DLD1 (cell line): ENCODE results near the gene OTOG.

Experiments
- in situ Hi-C: cut with HindIII; loops from 2 replicates; pipeline ENCODE4 v1.10.0; 2017; ENCODE audit warnings: low sequenced_read_pairs

The OTOG gene

DNA sequence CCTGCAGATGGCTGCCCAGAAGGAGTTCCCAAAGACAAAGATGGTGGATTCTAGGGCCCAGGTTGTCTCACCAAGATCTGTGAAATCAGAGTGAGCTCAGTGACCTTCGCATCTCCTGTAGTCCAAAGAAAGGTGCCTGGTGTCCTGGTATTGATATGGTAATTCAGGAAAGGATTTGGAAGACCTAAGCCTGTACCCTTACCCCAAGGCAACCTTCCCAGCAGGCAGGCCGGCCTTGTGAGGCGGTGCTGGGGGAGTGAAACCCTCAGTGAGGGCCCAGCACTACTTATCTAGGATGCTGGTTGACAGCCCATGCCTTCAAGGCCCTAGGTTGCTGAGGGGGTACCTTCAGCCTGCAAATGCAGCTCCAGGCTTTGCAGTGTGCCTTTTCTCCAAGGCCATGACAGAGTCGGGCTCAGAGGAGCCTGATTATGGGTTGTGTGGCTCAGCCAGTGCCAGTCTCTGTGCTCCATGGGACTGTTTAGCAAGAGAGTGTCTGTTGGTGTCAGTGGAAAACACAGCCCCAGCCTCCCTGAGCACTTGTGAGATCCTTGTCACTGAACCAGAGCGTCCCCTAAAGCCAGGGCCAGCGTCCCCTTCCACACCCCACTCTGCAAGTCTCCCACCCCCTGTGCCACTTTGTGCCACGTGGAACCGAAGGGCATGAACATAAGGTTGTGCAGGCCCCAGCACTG, 99.5 kb downstream of the OTOG start:
- in situ Hi-C loops = no loop called here

DNA sequence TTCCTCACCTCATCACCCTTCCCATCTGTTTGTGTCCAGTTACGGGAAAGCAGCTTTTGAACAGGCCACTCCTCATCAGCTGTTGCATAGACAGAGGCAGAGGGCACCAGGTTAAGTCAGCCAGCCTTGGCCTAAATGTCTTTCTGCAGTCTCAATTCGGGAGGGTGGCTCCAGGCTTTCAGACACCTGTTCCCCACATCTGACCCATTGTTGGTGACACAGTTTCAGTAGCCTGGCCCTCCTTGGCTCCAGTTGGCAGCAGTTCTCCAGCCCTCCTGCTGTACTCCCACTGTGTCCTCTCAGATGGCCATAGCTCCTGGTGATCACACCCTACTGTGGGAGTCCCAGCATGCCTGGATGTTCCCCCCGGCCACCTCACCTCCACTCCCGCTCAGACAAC, 101.5 kb downstream of the OTOG start:
- in situ Hi-C loops = no loop called here

DNA sequence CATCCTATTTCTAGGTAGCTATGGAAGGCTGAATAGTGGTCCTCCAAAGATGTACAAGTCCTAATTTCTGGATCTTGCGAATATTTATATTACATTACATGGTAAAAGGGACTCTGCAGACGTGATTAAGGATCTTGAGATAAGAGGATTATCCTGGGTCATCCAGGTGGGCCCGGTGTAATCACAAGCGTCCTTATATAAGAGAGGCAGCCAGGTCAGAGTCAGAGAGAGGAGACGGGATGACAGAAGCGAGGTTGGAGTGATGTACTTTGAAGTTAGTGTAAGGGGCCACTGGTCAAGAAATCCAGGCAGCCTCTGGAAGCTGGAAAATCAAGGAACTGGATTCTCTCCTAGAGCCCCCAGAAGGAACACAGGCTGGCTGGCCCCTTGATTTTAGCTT, 102.2 kb downstream of the OTOG start:
- in situ Hi-C loops = no loop called here

DNA sequence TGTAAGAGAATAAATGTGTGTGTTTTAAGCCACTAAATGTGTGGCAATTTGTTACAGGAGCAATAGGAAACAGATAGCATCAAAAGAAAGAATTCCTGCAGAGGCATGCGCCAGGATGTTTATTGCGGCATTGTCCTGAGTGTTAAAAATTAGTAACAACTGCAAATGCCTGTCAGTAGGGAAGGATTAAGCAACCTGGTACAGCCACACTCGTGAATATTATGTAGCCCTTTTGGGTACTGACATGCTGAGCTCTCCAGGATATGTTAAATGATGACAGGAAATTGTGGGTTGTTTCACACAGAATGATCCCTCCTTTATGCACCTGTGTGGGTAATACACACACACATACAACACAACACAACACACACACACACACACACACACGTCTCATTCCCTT, 102.6 kb downstream of the OTOG start:
- in situ Hi-C loops = loop anchor here (5.0 kb wide), 1 partner anchor 68 kb away; the partner anchor contains the start of gene MYOD1

DNA sequence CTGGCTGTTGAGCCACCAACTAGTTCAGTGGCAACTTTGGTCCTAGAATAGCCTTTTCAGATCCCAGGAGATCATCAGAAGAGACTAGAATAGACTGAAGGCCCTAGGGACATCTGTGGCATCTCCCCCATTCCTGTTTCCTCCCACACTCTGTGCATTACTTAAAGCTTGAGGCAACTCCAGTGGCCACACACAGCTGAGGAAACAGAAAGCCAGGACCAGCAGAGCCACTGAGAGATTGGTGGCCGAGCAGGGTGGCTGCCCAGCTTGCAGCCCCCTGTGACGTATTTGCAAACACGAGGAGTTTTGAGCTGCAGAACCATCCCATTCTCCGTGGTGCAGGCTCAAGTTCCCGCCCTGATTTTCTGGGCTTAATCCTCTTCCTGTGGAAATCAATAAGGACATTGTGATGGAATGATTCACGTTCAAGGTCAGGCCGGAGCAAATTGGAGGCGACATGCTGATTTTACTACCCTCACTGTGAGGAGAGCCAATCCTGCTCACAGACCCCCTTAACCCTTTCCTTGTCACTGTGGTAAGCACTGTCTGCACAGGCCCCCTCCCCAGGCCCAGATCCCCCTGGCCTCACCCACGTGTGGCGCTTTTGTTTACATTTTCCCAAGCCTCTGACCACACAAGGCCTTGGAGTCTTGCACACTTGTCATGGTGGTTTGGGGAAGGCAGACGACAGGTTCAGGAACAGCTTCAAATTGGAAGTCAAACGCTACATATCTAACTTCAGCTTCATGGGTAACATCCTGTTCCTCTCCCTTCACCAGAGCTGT, 103.3 kb downstream of the OTOG start:
- in situ Hi-C loops = loop anchor here (5.0 kb wide), 1 partner anchor 67 kb away; the partner anchor contains the start of gene MYOD1

DNA sequence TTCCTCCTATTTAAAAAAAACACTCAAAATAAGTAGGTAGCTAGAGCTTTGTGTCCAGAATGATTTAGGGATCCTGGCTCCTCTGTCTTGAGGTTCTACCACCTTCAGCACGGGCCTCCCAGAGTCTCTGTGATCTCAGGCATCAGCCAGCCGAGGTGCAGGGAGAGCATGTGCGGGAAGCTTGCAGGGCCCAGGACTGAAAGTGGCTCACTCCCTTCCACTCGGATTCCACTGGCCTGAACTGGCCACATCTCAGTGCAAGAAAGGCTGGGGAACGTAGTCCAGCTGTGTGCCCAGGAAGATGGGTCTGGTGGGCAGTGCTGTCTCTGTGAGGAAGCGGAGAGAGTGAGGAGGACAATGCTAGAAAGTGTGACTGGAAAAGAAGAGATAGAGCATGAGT, 104.0 kb downstream of the OTOG start:
- in situ Hi-C loops = loop anchor here (5.0 kb wide), 1 partner anchor 66 kb away; the partner anchor contains the start of gene MYOD1

DNA sequence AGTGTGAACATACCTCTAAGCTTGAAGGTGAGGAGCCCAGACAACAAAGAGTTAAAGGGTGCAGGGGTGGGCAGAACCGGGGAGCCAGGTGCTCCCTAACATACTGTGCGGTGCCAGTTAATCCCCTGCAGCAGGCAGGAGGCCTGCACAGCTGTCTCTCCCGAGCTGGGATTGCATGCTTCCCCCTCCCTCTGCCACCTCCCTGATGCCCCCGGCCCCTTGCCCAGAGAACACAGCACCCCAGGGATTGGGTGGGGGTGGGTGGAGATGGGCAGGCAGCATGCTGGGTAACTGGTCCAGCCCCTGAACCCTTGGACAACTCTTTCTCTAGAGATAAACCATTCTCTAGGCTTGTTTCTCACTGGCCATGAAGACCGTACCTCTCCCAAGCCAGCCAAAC, 104.6 kb downstream of the OTOG start:
- in situ Hi-C loops = loop anchor here (5.0 kb wide), 1 partner anchor 66 kb away; the partner anchor contains the start of gene MYOD1

DNA sequence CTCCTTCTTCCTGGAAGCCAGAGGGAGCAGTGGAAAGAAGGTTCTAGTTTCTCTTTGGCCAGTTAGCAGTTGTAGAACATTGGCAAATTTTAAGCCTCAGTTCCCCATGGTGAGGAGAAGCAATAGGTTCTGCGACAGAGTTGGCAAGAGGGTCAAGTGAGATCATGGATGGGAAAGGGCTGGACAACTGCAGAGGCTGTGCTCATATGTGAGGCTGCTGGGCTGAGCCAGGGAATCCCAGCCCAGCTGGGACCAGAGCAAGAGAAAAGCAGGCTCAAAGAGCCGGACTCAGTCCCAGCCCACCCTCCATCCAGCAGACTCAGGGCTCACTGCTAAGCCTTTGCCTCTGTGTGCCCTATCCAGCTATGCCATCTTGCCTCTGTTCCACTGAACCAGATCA, 105.5 kb downstream of the OTOG start:
- in situ Hi-C loops = loop anchor here (5.0 kb wide), 1 partner anchor 65 kb away; the partner anchor contains the start of gene MYOD1

DNA sequence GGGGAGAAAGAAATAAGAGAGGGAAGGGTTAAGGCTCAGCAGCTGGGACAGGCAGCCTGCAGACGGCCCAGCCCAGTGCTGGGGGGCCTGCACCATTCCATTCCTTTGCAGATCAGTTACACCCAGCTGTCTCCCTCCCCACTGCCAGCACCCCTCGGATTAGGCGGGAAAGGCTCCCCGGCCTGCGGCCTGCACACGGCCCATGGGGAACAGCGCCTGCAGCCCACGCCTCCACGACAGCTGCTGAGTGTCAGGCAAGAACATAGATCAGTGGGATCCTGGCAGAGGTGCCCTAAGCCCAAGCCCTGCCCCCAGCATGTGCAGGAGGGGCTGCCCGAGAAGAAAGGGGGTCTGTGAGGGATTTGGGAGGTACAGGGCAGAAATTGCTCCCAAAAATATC, 106.6 kb downstream of the OTOG start:
- in situ Hi-C loops = loop anchor here (5.0 kb wide), 1 partner anchor 64 kb away; the partner anchor contains the start of gene MYOD1

DNA sequence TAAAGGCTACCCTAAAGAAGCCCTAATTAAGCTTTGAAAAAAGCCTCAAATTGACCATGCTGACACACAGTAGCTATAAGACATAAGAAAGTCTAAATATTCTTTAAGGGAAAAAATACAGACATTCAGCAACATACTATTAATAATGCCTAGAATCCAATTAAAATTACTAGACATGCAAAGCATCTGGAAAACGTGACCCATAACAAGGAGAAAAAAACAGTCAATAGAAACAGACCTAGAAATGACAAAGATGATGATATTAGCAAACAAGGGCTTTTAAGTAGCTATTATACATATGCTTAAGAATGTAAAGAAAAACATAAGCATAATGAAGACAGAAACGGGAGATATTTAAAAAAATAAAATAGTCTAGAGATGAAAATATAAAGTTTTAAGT, 108.6 kb downstream of the OTOG start:
- in situ Hi-C loops = no loop called here

DNA sequence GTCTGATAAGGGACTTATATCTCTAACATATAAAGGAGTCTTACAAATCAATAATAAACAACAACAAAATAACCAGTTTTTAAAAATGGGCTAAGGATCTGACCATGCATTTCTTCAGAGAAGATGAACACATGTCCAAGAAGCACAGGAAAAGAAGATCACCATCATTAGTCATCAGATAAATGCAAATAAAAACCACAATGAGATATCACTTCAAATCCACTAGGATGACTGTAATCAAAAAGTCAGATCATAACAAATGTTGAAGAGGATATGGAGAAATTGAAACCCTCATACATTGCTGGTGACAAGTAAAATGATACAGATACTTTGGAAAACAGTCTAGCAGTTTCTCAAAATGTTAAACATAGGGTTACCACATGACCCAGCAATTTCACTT, 111.2 kb downstream of the OTOG start:
- in situ Hi-C loops = no loop called here

DNA sequence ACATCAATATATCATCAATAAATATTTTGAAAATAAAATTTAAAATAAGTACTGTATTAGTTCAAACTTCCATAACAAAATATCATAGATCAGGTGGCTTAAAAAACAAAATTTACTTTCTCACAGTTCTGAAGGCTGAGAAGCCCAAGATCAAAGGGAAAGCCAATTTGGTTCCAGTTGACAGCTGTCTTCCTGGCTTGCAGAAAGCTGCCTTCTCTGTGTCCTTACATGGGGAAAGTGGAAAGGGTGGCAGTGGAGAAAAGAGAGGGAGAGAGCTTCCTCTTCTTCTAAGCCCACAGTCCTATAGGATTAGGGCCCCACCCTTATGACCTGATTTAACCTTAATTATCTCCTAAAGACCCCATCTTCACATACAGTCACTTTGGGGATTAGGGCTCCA, 121.1 kb downstream of the OTOG start:
- in situ Hi-C loops = no loop called here

DNA sequence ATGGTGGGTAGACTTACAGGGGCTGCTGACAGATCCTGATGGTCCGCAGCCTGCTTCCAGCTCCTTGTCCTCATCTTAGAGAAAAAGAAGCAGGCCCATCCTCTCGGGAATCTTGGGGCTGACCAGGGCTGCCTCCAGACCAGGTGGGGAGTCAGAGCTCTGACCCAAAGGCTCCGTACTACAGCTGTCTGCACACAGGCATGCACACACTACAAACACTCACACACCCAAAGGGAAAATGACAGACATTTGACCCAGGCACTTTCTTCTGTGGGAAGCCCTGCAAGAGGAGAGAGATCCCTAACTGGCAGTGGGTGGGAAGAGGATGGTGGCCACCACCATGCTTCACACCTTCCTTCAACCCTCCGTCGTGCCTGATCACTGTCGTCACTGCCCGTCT, 125.4 kb downstream of the OTOG start:
- in situ Hi-C loops = no loop called here

DNA sequence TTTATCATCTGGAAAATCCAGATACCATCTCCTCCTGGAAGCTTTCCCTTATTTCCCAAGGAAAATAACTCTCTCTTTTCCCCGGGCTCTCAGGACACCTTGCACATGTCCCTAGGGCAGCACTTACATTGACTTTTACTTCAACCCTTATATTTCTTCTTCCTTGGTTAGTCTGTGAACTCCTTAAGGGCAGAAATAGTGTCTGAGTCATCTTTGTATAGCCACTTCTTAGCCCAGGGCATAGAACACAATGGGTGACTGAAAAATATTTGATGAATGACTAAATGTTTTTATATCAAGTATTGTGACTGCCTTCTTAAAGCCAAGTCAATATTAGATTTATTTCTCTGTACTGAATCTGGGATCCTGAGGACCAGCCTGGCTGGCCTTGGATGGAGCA, 126.9 kb downstream of the OTOG start:
- in situ Hi-C loops = no loop called here

DNA sequence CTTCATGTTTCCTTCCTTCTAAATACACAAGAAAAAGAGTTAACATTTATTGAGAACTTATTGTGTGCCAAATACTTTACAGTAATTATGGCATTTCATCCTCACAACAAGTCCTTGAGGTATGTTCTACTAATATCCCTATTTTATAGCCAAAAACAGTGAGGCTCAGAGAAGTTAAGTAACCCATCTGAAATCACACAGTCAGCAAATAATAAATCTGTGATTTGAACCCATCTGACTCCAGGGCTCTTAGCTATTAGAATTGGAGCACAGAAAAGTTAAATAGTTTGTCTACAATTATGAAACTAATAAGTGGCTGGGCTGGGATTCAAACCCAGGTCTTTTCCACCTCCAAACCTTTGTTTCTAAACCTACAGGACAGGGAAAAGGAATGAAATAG, 135.8 kb downstream of the OTOG start:
- in situ Hi-C loops = no loop called here

DNA sequence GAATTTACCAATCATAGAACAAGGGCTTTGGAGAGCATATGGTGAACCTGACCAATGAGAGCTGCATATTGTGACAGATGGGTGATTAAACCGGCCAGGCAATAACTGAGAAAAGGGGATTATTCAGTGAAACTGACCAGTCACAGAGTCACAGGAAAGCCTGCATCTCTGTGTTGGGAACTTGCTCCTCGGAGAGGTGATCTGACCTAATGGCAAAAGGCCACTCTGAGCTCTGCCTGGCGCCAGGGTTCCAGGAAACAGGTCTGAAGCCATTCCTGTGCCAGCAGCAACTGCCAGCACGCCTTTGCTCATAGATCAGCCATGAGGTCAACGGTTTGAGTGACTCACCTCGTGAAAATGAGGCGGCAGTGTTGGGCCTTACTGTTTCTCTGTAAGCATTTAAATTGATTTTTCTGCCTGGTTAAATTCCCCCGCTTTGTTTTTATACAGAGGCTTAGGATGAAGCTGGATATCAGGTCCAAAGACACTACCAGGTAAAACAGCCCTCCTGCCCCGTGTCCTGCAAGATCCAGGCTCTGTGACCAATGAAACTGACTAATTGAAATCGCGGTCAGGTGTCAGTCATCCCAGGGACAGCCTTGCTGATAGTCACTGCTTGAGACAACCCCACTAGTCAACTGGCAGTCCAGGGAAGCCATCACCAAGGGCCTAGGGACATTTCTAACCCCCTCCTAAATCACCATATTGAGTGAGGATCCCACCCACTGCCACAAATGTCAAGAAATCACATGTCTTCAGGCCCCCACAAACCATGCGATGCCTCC, 136.5 kb downstream of the OTOG start:
- in situ Hi-C loops = no loop called here

DNA sequence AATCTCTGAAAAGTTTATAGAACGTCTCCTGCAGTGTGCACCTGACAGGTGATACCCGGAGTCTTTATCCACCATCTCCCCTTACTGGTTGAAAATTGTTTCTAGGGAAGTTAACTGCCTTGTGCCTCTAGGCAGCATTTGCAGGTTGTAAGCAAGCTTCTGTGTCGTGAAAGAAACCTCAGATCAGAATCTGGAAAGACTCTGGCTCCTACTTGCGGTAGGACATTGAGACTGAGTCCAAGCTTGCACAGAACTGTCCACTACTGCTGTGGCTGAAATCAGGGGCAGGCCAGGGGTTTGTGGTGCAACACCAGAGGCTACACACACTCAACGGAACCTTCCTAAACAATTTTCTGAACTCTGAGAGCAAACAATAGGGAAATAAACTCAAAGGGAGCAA, 137.5 kb downstream of the OTOG start:
- in situ Hi-C loops = no loop called here

DNA sequence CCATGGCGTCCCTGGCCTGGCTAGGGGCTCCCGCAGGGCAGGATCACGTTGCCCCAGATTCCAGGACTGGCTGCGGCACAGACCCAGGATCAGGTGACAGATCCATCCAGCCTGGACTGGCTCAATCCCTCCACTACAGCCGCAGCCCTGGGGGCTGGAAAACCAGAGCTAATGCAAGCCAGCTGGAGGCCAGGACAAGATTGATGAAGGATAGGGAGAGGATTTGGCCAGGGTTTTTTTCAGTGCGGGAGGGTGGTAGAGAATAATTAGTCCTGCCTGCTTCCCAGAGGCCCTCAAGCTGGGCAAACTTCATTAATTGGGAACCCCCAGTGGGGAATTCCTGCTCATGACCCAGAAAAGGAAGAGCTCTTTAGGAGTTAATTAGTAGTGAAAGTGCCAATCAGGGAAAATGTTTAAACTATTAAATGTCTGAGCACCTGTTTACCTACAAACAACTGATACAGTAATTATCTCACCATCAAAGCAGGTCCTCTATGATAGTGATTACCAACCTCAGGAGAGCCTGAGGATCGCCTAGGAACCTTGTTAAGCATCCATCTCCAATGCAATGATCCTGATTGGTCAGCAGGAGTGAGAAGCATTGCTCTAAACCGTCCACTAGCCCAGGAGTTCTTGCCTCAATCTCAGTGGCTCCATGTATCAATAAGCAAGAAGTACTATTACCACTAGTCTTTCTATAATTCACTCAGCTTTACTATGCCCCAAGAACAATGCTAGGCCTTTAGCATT, 139.3 kb downstream of the OTOG start:
- in situ Hi-C loops = no loop called here

DNA sequence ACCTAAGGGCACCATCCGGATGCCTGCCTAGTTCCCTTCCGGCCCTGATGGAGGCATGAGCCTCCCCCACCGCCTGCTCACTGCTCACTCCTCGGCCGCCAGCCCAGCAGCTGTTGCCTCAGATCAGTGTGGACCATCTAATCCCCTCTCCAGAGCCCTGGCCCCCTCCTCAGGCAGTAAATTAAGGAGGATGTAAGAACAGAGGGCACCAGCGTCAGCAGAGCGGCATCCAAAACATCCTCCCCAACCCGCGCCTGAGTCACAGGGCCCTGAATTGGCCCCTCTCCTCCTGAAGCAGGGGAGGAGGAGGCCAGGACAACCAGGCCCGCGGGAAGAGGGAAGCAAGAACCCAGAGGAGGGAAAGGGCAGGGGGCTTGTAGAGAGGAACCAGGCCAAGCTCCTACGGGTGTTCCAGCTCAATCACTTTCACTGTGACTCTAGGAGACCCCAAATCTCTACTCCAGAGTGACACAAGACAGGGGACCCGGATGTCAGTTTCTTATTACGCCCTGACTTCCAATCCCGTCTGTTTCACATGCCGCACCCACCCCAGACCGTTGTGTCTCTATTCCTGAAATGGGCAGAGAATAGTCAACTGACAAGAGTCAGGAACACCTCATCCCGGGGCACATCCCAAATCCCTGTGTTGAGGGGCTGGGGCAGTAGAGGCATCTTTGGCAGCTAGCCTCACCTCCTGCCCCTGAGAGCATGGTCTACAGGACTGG, 141.0 kb downstream of the OTOG start:
- in situ Hi-C loops = no loop called here

DNA sequence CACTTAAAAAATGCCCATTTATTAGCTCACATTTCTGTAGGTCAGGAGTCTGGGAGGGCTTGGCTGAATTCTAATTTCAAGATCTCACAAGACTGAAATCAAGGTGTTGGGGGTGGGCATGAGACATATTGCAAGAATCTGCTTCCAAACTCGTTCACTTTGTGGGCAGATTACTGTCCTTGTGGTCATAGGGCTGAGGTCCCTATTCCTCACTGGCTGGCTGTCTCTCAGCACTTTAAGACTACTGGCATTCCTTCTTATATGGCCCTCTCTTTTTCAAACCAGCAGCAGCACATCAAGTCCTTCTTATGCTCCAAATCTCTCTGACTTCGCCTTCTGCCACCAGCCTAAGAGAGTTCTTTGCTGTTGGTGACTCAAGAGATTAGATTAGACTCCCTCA, 144.5 kb downstream of the OTOG start:
- in situ Hi-C loops = no loop called here
